GM13976 (cell line): ENCODE measurements around the gene CACNA1H.

Experiments
- DNase-seq: peaks from one replicate; pipeline ENCODE4 v3.0.0; 2012; ENCODE audit warnings: low spot score
- CTCF ChIP-seq: IDR thresholded peaks from 2 replicates; pipeline ENCODE4 v1.5.1; 2012; ENCODE audit warnings: borderline replicate concordance, mild to moderate bottlenecking; ENCODE audit not compliant: insufficient read depth; ENCODE audit errors: extremely low read depth, missing control alignments, control extremely low read depth
- in situ Hi-C: fragments of 300-500 bp; cut with MboI; formaldehyde crosslinking; loops from one replicate; pipeline ENCODE4 v1.12.0; 2022; ENCODE audit warnings: low sequenced_read_pairs, mixed read lengths, inconsistent platforms; ENCODE audit not compliant: unreplicated experiment

The CACNA1H gene

GRCh38 chr16:1125471-1125870 lies 27.4 kb upstream of the CACNA1H start:
- DNase-seq = no peak
- no peak for TF ChIP-seq CTCF
- in situ Hi-C loops = no loop called here

GRCh38 chr16:1126044-1126443 lies 26.9 kb upstream of the CACNA1H start:
- in situ Hi-C loops = no loop called here

GRCh38 chr16:1126586-1126985 lies 26.3 kb upstream of the CACNA1H start:
- in situ Hi-C loops = no loop called here
- DNase-seq = no peak
- TF ChIP-seq CTCF = no peak

More at GRCh38 chr16:1126044-1126443, 26.9 kb upstream of the CACNA1H start:
- TF ChIP-seq CTCF = no peak
- no peak for DNase-seq

- DNase-seq = no peak
- in situ Hi-C loops = no loop called here
These were observed 25.8 kb upstream of the CACNA1H start for GRCh38 chr16:1127101-1127500.

GRCh38 chr16:1127971-1128715 lies 24.8 kb upstream of the CACNA1H start:
- in situ Hi-C loops = no loop called here
- no peak for DNase-seq

More at GRCh38 chr16:1127101-1127500, 25.8 kb upstream of the CACNA1H start:
- no peak for TF ChIP-seq CTCF

More at GRCh38 chr16:1127971-1128715, 24.8 kb upstream of the CACNA1H start:
- TF ChIP-seq CTCF = no peak
